ENCODE measurements around the gene LPCAT4.

- TF ChIP-seq CTCF (IDR thresholded peaks at IDR 0.05) (no peak), POLR2A (IDR thresholded peaks at IDR 0.05) (no peak), EP300 (IDR thresholded peaks at IDR 0.05) (no peak)
Measured at GRCh38 chr15:34362047-34362773, 4.8 kb downstream of the LPCAT4 start.

All from ovary (tissue), 3 donors.